OCI-M2 (cell line): ENCODE results near the gene SLC6A3.

ENCODE experiments used
- DNase-seq: peaks from one replicate; lab custom pipeline; 2025; ENCODE audit not compliant: unreplicated experiment; lab: John Stamatoyannopoulos, UW

Gene SLC6A3

DNA sequence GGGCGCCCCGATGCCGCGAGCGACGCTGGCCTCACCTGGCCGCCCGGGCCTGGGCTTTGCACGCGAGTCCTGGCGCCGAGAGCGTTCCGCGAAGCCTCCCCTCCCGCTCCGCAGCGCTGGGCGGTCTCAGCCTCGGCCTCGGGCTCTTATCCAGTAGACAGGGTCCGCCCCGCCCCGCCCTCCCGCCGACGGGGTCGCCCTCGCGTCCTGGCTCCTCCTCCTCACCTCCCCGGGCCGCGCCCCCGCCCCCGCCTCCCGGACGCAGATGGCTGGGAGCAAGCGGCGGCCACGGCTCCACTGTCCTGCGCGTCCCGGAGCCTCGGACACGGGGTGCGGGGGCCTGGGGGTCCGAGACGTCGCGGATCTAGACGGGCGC lies at the start of gene SLC6A3:
SLC6A3 (minus strand) TSS at position 128 of the 376 bp plus-strand sequence. CDS start 2,243 bp downstream, outside the sequence.
- DNase-seq = no peak

DNA sequence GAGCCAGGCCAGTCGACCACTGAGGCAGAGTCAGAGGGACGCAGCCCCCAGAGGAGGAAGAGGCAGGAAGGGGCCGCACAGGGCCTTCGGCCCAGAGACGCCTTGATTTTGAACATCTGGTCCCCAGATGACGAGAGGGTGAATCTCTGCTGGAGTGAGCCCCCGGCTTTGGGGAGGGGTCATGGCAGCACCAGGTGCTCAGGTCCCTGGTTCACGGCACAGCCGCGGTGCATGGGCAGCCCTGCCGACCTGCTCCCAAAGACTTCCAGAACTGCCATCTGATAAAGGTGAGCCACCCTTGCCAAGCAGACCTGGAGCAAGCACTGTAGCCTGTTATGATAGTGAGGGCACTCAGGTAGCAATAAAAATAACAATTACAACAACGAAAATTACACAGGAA lies 48.7 kb upstream of the SLC6A3 start:
- no peak for DNase-seq

DNA sequence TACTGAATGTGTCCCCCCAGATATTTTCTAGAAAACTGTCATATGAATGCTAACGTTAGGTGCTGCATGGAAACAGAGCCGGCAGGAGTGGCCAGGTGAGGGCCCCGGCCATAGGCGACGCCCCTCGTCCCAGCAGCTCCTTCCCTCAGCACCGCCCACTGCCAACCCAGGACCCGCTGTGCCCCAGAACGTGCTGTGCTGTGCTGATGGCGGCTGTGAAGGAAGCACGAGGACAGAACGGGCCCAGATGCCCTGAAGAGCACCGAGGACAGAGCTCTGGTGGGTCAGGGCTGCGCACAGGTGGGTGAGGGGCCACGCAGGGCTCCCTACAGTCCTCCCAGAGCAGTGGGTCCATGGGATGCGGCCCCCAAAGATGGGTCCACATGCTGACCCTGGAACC lies 48.2 kb upstream of the SLC6A3 start:
- no peak for DNase-seq

- DNase-seq = no peak
Observed at GRCh38 chr5:1492757-1493156, 47.5 kb upstream of the SLC6A3 start.

GRCh38 chr5:1490376-1490775 lies 45.1 kb upstream of the SLC6A3 start:
- no peak for DNase-seq

DNA sequence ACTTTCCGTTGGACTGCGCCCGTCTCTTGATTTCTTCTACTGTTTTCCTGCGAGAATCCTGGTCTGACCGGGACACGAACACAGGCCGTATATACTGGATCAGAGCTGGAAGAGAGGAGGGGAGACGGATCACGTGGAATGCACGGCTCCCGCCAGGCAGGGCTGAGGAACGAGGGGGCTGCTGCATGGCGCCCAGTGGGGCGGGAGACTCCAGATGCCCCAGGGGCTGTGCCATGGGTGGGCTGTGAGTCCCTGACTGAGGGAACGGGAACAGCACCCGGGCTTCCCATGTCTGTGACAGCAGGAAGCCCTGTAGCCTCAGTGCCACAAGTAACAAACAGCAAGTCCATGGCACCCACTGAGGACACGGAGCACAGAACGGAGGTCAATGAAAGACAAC lies 44.5 kb upstream of the SLC6A3 start:
- DNase-seq = no peak

- no peak for DNase-seq
Observed at GRCh38 chr5:1488882-1489680, 43.8 kb upstream of the SLC6A3 start.

DNA sequence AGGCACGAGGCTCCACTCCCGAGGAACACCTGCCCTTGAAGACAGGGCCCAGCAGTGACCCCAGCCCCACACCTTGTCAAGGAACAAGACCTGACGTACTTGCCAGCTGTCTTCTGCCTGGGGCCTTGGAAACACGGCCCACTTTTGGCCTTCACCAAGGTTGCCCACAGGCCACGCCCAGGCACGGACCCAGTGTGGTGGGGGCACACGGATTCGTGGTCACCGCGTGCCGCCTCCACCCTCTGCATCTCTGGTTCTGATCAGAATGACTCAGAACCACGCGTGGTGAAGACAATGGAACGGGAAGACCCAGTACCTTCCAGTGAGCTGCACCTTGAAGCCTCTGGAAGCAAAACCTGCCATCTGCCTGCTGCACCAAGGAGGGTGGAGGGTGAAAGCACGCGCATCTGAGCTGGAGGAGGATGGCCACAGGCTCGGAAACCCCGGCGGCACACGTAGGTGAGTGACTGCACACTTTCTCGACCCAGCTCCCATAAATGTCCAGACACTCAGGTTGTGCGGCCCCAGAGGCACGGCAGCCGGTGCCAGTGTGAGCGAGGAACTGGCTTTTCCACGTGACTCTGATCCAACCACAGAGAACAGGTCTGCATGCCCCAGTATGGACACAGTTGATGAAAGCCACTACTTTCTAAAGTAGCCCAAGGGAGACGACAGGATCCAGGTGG lies 42.0 kb upstream of the SLC6A3 start:
- DNase-seq = no peak

DNA sequence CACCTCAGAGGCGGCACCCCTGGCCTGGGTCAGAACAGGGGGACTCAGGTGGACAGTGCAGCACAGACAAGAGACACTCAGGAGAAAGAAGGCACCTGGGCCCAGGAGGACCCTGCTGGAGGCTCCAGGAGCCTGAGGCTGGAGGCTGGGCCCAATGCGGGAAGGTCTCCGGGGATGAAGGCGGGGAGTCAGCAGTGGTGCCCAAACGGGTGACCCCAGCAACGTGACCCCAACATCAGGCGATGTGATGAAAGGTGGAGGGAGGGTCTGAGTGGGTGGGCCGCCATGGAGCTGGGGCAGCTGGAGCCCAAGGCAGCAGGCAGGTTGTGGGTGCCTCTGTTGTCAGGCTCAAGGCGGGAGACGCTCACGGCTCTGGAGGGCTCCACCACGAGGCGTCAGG lies 41.0 kb upstream of the SLC6A3 start:
- no peak for DNase-seq

GRCh38 chr5:1485579-1486118 lies 40.4 kb upstream of the SLC6A3 start:
- no peak for DNase-seq

GRCh38 chr5:1484730-1485578 lies 39.7 kb upstream of the SLC6A3 start:
- no peak for DNase-seq

DNA sequence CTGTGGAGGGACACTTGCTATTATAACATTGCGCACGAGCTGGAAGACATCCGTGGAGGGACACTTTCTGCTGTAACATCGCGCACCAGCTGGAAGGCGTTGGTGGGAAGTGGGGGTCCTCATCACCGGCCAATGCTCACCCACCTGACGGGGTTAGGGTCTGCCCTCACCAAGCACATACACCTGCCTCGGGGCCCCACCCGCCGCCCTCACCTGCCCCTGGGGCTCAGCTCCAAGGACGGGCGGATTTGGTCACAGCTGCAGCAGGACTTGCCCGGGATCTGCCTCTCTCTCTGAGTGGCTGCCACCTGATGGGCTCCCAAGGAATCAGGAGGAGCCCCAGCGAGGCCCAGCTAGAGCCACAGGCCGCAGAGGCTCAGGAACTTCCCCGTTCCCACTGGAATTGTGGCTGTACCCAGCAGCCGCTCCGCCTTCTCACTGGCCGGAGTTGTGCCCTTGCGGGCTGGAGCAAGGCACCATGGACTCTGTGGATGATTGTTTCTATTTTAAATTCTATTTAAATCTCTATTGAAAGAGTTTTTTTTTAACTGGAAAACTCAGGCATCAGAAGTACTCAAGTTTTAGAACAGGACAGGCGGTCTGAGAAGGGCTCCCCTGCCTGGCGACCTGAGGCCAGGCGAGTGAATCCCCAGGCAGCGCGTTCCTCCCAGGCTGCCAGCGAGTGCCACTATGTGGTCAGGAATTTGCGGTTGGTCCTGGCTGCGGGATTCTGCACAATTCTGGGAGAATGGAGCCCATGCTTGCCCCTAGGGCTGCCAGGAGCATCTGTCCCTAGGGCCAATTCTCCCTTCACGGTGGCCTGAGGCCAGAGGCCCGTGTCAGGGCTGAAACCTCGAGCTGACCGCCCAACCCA lies 38.9 kb upstream of the SLC6A3 start:
- no peak for DNase-seq

GRCh38 chr5:1483064-1483463 lies 37.8 kb upstream of the SLC6A3 start:
- no peak for DNase-seq

GRCh38 chr5:1481959-1482331 lies 36.7 kb upstream of the SLC6A3 start:
- DNase-seq = no peak

DNA sequence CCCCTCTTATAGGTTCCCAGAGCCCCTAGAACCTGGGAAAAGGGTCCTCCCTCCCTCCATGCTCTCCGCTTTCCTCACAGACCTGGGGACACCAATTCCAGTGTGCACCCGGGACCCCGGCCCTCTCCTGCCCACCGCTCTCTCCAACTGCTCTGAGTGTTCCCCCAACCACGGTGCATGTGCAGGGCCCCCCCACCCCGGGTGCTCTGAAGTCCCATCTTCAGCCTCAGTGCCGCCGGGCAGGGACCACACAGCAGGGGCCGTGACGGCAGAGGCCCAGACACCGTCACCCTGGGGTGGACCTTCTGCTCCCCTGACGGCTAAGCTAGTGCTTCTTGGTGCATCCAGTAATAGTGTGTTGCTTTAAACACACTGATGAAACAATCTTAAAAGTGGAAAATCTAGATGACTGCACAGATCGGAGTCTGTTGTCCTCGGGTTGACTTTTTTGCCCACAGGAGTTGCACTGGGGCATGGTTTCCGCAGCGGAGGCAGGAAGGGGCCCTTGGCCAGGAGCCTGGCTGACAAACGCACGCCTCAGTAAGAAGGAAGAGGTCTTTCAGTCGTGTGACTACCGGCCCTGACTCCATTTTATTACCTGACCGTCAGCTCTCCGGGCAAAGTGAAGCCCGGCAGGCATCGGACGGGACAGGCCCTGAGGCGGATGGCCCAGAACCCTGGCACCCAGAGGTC lies 36.2 kb upstream of the SLC6A3 start:
- no peak for DNase-seq

GRCh38 chr5:1480806-1481205 lies 35.6 kb upstream of the SLC6A3 start:
- DNase-seq = no peak

- DNase-seq = no peak
Observed at GRCh38 chr5:1480217-1480616, 35.0 kb upstream of the SLC6A3 start.

GRCh38 chr5:1479581-1480188 lies 34.4 kb upstream of the SLC6A3 start:
- DNase-seq = no peak

DNA sequence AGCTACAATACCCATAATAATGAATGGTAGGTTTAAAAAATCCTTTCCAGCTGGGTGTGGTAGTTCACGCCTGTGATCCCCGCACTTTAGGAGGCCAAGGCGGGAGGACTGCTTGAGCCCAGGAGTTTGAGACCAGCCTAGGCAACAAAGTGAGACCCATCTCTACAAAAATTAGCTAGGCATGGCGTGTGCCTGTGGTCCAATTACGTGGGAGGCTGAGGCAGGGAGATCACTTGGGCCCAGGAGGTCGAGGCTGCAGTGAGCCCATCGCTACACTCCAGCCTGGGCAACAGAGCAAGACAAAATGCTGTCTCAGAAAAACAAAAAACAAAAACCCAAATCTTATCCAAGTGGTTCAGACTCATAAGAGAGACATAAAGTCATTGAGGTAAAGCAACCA lies 33.8 kb upstream of the SLC6A3 start:
- no peak for DNase-seq
